Measurements from ENCODE around the gene PLCG2. TPM values are rescaled to one million over a fixed set of nuclear protein-coding genes. Genes with fewer than 3 reads are reported as not detected.

PLCG2 gene
- total RNA-seq, 1 donor from 2014 or later = 14.2 TPM

DNA sequence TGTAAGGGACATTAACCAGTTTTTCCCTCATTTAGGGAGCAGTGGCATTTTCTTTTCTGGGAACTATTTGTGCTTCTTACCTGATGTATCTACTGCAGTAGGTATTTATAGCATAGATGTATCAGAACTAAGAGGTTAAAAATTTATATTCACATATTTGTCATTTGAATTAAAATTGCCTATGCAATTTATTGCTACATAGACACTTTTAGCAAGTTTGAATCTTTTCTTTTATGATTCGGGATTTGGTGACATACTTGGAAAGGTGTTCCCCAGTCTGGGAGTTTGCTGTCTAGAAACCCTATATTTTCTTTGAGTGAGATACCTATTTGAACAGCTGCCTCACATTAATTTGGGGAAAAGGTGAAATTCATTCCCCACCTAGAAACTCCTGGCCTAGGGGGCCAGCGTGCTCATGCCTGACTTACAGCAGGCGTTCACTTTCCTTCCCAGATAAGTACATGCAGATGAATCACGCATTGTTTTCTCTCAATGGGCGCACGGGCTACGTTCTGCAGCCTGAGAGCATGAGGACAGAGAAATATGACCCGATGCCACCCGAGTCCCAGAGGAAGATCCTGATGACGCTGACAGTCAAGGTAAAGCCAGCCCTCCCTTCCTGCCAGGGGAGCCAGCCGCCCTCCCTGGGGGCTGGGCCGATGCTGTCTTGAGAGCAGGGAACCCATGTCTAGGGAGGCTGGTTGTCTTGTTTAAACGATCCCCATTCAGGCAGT lies 158.4 kb downstream of the PLCG2 start:
- H3K4me1 ChIP-seq = no peaks in the 10 kb centered on the region
- TF ChIP-seq POLR2A (IDR thresholded peaks at IDR 0.05) = no peak
- no peak for TF ChIP-seq POLR2AphosphoS5 (IDR thresholded peaks at IDR 0.05; ENCODE audit: insufficient read depth in 1 of 2, low read depth in 1 of 2)
- no peak for TF ChIP-seq CTCF (IDR thresholded peaks at IDR 0.05)
- no peak overlapping the region for H3K27ac ChIP-seq
- H3K4me3 ChIP-seq = no peak overlapping the region
- intact Hi-C loops (cut with DNase I) = no loop called here
- no peaks in the 10 kb centered on the region for H3K27me3 ChIP-seq
- no peaks in the 10 kb centered on the region for H3K36me3 ChIP-seq
- H3K9me3 ChIP-seq = no peaks in the 10 kb centered on the region
- DNase-seq (ENCODE audit: extremely low spot score in 2 of 2) = peak; percentile 55 to 60

GRCh38 chr16:81938326-81939163 lies 159.5 kb downstream of the PLCG2 start:
- TF ChIP-seq POLR2A (IDR thresholded peaks at IDR 0.05) (no peak), CTCF (IDR thresholded peaks at IDR 0.05) (no peak), POLR2AphosphoS5 (IDR thresholded peaks at IDR 0.05; ENCODE audit: insufficient read depth in 1 of 2, low read depth in 1 of 2) (no peak)
- H3K4me1 ChIP-seq = no peaks in the 10 kb centered on the region
- H3K27ac ChIP-seq = no peak overlapping the region
- H3K27me3 ChIP-seq = no peaks in the 10 kb centered on the region
- no peaks in the 10 kb centered on the region for H3K9me3 ChIP-seq
- H3K4me3 ChIP-seq = no peak overlapping the region
- intact Hi-C loops (cut with DNase I) = no loop called here
- peak; percentile 65 to 84 for DNase-seq (ENCODE audit: extremely low spot score in 2 of 2)
- no peaks in the 10 kb centered on the region for H3K36me3 ChIP-seq

DNA sequence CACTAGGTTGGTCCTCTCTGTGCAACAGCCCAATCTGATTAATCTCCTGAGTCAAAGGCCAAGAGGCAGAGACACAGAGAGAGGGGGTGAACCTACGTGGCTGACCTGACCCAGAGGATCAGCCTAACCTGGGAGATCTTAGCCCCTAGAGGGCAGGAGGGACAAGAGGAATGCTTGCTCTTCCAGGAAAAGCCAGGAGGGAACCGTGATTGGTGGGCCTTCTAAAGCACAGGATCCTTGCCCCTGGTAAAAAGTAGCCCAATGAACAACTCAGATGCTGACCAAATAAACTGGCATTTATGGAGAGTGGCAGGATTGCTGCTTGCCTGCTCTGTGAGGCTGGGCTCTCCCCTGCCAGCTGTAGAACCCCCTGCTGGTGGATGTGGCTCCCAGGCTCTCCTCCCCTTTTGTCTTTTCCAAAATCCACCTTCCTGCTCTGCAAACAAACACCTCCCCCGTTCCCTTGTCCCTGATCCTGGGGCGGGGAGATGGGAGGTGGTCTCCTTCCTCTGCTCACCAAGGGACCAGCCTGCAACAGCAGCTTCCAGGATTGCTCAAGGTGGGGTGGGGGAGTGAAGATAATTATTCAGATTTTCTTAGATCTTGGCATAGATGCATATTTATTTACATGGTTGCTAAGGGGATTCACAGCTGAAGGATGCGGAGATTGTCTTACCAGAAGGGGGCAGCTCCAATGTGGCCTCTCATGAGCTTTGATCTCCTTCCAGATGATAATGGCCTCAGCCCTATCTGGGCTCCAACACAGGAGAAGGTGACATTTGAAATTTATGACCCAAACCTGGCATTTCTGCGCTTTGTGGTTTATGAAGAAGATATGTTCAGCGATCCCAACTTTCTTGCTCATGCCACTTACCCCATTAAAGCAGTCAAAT lies 160.3 kb downstream of the PLCG2 start:
- H3K36me3 ChIP-seq = no peaks in the 10 kb centered on the region
- intact Hi-C loops (cut with DNase I) = no loop called here
- H3K4me1 ChIP-seq = no peaks in the 10 kb centered on the region
- H3K27me3 ChIP-seq = no peaks in the 10 kb centered on the region
- no peaks in the 10 kb centered on the region for H3K9me3 ChIP-seq
- H3K27ac ChIP-seq = no peak overlapping the region
- TF ChIP-seq POLR2AphosphoS5 (IDR thresholded peaks at IDR 0.05; ENCODE audit: insufficient read depth in 1 of 2, low read depth in 1 of 2) (no peak), CTCF (IDR thresholded peaks at IDR 0.05) (no peak), POLR2A (IDR thresholded peaks at IDR 0.05) (no peak)
- no peak overlapping the region for H3K4me3 ChIP-seq
- DNase-seq (ENCODE audit: extremely low spot score in 2 of 2) = peak in 1 of 2 donors; percentile 34

DNA sequence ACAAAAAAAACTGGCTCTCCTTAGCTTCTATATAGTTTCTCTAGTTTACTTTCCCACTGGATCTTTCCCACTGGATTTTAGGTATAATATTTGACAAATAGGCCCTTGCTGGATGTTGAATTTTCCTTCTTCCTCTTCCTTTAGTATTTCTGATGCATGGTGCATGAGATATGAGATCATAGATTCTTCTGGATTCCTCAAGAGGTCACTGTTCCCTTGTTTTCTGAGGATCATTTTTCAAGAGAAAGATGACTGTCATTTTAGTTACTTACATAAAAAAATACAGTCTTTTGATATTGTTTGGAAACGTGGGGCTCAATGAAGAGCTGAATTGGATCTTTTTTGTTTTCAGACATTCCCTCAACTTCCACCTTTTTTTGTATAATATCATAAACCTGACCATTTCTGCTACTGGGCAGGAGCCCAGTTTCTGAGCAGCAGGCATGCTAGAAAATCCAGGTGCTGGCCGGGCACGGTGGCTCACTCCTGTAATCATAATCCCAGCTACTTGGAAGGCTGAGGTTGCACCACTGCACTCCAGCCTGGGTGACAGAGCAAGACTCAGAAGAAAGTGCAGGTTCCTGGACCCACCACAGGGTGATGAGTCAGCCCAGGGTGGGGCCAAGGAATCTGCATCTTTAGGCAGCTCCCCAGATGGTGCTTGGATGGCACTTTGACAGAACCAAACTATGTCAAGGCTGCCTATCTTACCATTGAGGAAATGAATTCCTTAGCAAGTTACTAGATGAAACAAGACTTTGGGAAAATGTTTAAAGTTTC lies 161.9 kb downstream of the PLCG2 start:
- Histone ChIP-seq H3K27me3 (no peaks in the 10 kb centered on the region), H3K4me3 (no peak overlapping the region), H3K27ac (no peak overlapping the region), H3K4me1 (no peaks in the 10 kb centered on the region), H3K36me3 (no peaks in the 10 kb centered on the region), H3K9me3 (no peaks in the 10 kb centered on the region)
- no peak for TF ChIP-seq POLR2A (IDR thresholded peaks at IDR 0.05)
- TF ChIP-seq POLR2AphosphoS5 (IDR thresholded peaks at IDR 0.05; ENCODE audit: insufficient read depth in 1 of 2, low read depth in 1 of 2) = no peak
- TF ChIP-seq CTCF (IDR thresholded peaks at IDR 0.05) = peak in 1 of 3 experiments; percentile 9
- peak in 1 of 2 donors; percentile 43 for DNase-seq (ENCODE audit: extremely low spot score in 2 of 2)
- intact Hi-C loops (cut with DNase I) = no loop called here
